GM12875 (cell line): Measurements from ENCODE around the gene BTBD1.
"Not testable (repeated sequence)": the region's sequence is repeated elsewhere in the genome, so short reads cannot be mapped to it uniquely, and the experiment has no call there.

Source experiments
- H3K4me3 ChIP-seq: one replicate; pipeline ENCODE4 v1.5.1; 2011; ENCODE audit warnings: low read depth, low read length, control low read depth
- TF ChIP-seq, protein P1 (sequence below): IDR thresholded peaks from 2 replicates; pipeline ENCODE4 v1.5.1; 2011; ENCODE audit warnings: low read depth, mild to moderate bottlenecking, control low read depth, inconsistent platforms, low read length, moderate library complexity, borderline replicate concordance; ENCODE audit not compliant: insufficient read depth

Gene BTBD1

DNA sequence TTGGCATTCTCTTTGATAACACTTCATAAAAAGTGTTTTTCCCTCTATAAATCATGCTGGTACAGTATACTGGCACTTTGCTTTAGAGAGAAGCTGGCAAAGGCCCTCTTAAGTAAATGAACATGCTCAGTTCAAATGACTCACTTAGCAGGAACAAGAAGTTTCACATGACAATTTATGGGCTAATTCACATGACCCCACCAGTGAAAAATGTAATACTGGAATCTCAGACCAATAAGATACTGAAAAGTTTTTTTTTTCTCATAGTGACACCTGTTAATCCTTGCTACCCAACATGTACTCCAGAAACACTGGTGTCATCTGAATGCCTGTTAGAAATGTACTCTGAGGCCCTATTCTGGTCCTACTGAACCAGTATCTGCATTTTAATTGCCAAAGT is 13.9 kb downstream of the BTBD1 start:
- H3K4me3 ChIP-seq = no peak overlapping the region
- TF ChIP-seq, protein P1, sequence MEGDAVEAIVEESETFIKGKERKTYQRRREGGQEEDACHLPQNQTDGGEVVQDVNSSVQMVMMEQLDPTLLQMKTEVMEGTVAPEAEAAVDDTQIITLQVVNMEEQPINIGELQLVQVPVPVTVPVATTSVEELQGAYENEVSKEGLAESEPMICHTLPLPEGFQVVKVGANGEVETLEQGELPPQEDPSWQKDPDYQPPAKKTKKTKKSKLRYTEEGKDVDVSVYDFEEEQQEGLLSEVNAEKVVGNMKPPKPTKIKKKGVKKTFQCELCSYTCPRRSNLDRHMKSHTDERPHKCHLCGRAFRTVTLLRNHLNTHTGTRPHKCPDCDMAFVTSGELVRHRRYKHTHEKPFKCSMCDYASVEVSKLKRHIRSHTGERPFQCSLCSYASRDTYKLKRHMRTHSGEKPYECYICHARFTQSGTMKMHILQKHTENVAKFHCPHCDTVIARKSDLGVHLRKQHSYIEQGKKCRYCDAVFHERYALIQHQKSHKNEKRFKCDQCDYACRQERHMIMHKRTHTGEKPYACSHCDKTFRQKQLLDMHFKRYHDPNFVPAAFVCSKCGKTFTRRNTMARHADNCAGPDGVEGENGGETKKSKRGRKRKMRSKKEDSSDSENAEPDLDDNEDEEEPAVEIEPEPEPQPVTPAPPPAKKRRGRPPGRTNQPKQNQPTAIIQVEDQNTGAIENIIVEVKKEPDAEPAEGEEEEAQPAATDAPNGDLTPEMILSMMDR = no peak

DNA sequence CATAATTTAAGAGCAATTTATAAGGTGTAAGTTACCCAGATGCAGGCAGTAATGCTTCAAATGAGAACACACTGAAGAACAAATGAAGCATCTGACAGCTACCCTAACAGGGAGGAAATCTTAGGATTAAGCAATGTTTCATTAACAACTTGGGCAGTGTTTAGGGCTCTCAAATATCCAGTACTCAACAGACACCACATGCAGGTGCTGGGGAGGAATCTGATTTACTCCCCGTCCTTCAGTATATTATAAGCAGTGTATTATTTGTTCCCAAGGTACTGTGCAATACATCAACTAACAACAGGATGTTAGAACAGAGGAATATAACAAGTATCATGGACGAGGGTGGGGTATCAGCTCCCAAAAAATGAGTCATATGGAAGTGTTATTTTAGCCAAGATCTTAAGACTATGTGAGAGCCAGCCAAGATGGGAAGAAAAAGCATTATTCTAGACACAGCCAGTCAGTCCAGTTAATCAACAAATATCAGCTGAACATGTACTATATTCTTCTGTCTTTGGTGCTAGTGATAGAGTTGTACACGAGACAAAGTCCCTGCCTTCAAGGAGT is 20.4 kb downstream of the BTBD1 start:
- TF ChIP-seq, protein P1 = no peak
- H3K4me3 ChIP-seq = no peak overlapping the region

DNA sequence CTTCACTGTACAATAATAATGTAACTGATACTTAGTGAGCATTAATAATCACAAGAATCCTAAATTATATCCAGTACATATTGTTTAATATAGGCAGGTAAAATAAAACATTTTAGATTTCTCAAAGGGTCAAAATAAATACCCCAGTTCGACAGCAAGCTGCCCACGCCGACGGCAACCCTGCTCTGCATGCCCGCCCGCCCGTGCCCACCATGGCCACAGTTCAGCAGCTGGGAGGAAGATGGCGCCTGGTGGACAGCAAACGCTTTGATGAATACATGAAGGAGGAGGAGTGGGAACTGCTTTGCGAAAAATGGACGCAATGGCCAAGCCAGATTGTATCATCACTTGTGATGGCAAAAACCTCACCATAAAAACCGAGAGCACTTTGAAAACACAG is 22.9 kb downstream of the BTBD1 start:
- TF ChIP-seq, protein P1 = no peak
- H3K4me3 ChIP-seq = no peak overlapping the region

DNA sequence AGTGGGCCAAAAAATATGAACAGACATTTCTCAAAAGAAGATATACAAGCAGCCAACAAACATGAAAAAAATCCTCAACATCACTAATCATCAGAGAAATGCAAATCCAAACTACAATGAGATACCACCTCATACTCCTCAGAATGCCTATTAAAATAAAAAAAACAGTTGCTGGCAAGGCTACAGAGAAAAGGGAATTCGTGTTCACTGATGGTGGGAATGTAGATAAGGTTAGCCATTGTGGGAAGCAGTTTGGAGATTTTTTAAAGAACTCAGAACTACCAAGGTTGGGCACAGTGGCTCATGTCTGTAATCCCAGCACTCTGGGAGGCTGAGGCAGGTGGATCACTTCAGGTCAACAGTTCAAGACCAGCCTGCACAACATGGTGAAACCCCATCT is 27.8 kb downstream of the BTBD1 start:
- TF ChIP-seq, protein P1 = no peak

DNA sequence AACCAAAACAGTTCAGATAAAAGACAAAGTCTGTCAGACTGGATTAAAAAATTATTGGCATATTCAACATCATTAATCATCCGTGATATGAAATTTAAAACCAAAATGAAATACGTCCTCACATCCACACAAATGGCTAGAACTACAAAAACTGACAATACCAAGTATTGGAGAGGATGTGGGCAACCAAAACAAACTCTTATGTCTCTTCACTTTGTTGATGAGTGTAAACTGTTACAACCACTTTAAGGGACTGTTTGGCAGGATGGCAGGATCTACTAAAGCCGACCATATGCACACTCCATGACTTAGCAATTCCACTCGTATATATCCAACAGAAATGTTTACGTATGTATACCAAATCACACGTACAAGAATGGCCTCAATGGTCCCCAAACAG is 30.8 kb downstream of the BTBD1 start:
- no peak overlapping the region for H3K4me3 ChIP-seq
- TF ChIP-seq, protein P1 = no peak

More for the DNA sequence above, 27.8 kb downstream of the BTBD1 start:
- no peak overlapping the region for H3K4me3 ChIP-seq

DNA sequence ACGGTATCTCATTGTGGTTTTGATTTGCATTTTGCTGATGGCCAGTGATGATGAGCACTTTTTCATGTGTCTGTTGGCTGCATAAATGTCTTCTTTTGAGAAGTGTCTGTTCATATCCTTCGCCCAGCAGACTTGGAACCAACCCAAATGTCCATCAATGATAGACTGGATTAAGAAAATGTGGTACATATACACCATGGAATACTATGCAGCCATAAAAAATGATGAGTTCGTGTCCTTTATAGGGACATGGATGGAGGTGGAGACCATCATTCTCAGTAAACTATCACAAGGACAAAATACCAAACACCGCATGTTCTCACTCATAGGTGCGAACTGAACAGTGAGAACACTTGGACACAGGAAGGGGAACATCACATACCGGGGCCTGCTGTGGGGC is 35.8 kb downstream of the BTBD1 start:
- H3K4me3 ChIP-seq = not testable (repeated sequence)

DNA sequence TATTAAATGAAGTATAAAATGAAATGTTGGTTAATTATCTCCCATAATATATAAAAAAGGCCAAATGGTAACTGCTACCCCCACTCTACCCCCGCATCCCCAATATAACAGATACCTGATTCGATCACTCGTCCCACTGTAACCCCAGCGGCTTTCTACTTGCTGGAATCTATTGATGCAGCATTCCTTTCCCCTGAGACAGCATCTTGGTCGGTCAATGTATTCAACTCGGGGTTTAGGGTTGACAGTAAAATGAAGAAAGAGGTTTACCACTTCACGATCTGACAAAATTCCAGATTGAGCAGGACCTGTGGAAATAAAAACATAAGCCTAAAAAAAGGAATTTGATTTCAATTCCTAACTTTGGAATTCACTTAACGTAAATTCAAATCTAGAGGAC is 37.0 kb downstream of the BTBD1 start:
- no peak overlapping the region for H3K4me3 ChIP-seq
- TF ChIP-seq, protein P1 = no peak

DNA sequence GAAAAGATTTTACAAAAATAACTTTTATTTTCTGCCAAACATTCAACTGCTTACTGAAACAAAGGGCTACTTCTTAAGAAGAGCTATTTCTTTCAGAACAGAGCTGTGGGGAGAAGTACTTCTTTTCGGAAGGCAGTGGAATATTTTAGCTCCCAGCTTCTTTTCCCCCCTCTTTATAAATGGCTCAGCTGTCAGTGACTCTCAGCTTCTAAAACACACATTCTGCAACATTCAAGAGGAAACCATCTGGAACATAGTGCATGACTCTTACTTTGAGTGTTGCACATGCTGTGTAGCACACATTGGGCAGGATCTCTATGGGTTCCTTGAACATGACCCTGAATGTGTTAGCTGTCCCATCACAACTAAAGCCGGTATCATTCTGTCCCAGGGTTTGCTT is 48.6 kb downstream of the BTBD1 start:
- TF ChIP-seq, protein P1 = no peak
- H3K4me3 ChIP-seq = no peak overlapping the region
